AG10803 (cell line): ENCODE results near the gene SMYD3.
"Not testable (repeated sequence)": the region's sequence is repeated elsewhere in the genome, so short reads cannot be mapped to it uniquely, and the experiment has no call there.

Experiments used
- DNase-seq: peaks from one replicate; pipeline ENCODE4 v3.0.0; 2010; ENCODE audit warnings: low read depth
- H3K4me3 ChIP-seq: 2 replicates; pipeline ENCODE4 v1.5.1; 2011; ENCODE audit warnings: mild to moderate bottlenecking, low read length, control low read depth
- CTCF ChIP-seq: conservative IDR thresholded peaks from 2 replicates; pipeline ENCODE4 v1.5.1; 2011; ENCODE audit warnings: mild to moderate bottlenecking, low read length, control low read depth, inconsistent platforms

SMYD3 gene

GRCh38 chr1:245825128-245825901 lies 681.8 kb downstream of the SMYD3 start:
- peak; percentile 54 for TF ChIP-seq CTCF
- DNase-seq: peak; percentile 47
- no peak overlapping the region for H3K4me3 ChIP-seq

- DNase-seq: peak; percentile 84
- TF ChIP-seq CTCF: no peak
- H3K4me3 ChIP-seq: no peak overlapping the region
Measured at GRCh38 chr1:245823408-245824147, 683.5 kb downstream of the SMYD3 start.

GRCh38 chr1:245822996-245823395 lies 684.1 kb downstream of the SMYD3 start:
- no peak overlapping the region for H3K4me3 ChIP-seq
- peak; percentile 98 for DNase-seq
- TF ChIP-seq CTCF: peak; percentile 21; the same call in 1 of the 2 replicates

- H3K4me3 ChIP-seq, DNase-seq: not testable (repeated sequence)
Measured at GRCh38 chr1:245818363-245818762, 688.7 kb downstream of the SMYD3 start.

- not testable (repeated sequence) for H3K4me3 ChIP-seq, DNase-seq
Measured at GRCh38 chr1:245816496-245816895, 690.6 kb downstream of the SMYD3 start.

GRCh38 chr1:245814651-245815050 lies 692.4 kb downstream of the SMYD3 start:
- no peak for DNase-seq
- no peak overlapping the region for H3K4me3 ChIP-seq
- TF ChIP-seq CTCF: no peak

- no peak for TF ChIP-seq CTCF
- H3K4me3 ChIP-seq: no peak overlapping the region
- no peak for DNase-seq
Measured at GRCh38 chr1:245812278-245812677, 694.8 kb downstream of the SMYD3 start.

GRCh38 chr1:245810789-245811337 lies 696.2 kb downstream of the SMYD3 start:
- no peak overlapping the region for H3K4me3 ChIP-seq
- no peak for DNase-seq
- no peak for TF ChIP-seq CTCF
